GM12878 (cell line): Measurements from ENCODE around the gene MRPL55. TPM values are rescaled to one million over a fixed set of nuclear protein-coding genes. Genes with fewer than 3 reads are reported as not detected.

Experiments
- ATAC-seq: fragments of 200-7000 bp; cut with Tn5 transposase; 3 replicates; pipeline ENCODE4 v1.9.1; 2020; ENCODE audit warnings: mild to moderate bottlenecking, moderate library complexity
- BruUV-seq: library from RNA; stranded (reverse); fragments of 400-500 nt; replicated peaks from 2 replicates; lab custom pipeline; 2021; lab: Mats Ljungman, UMichigan
- CTCF ChIA-PET: fragments of 300-600 bp; sonication (Branson Sonifier 250); formaldehyde crosslinking; extraction: SDS; loops from one replicate; lab custom pipeline; 2021; ENCODE audit warnings: inconsistent platforms; lab: Yijun Ruan, JAX
- POLR2A ChIA-PET: fragments of 350-600 bp; formaldehyde crosslinking; extraction: SDS; loops from one replicate; lab custom pipeline; 2021; ENCODE audit warnings: inconsistent platforms; lab: Charles Lee
- RAD21 ChIA-PET: fragments of 300-600 bp; sonication (Branson Sonifier 250); formaldehyde crosslinking; loops from one replicate; lab custom pipeline; 2023; ENCODE audit warnings: antibody characterized with exemption; ENCODE audit not compliant: unreplicated experiment; lab: Charles Lee
- SMC1A ChIA-PET: fragments of 300-600 bp; sonication (Branson Sonifier 250); formaldehyde crosslinking; loops from one replicate; lab custom pipeline; 2023; ENCODE audit not compliant: unreplicated experiment, uncharacterized antibody; lab: Charles Lee
- DNase-seq: peaks from one replicate; pipeline ENCODE4 v3.0.0-alpha.2; 2011; ENCODE audit warnings: low read depth, low spot score
- FAIRE-seq: peaks from 3 replicates; lab custom pipeline; 2011; peaks lifted over from hg19 to GRCh38; lab: Jason Lieb, UNC
- H2AFZ ChIP-seq: 2 replicates; pipeline ENCODE4 v1.6.0; 2011; ENCODE audit warnings: low read depth, low read length, control low read depth; ENCODE audit not compliant: control insufficient read depth
- H3K27ac ChIP-seq: 2 replicates; pipeline ENCODE4 v1.5.1; 2011; ENCODE audit warnings: control low read depth; ENCODE audit not compliant: control insufficient read depth, insufficient read depth
- H3K27me3 ChIP-seq, 2 experiments: replicated peaks in 1 of 2; 2 replicates each; pipeline versions ENCODE4 v1.6.0 to v1.6.1; 2011; ENCODE audit warnings: low read length in 1 of 2; ENCODE audit not compliant: control insufficient read depth in 2 of 2, insufficient read depth in 2 of 2
- H3K36me3 ChIP-seq, 2 experiments: 2 replicates each; pipeline ENCODE4 v1.5.1; 2011; ENCODE audit warnings: low read length in 1 of 2; ENCODE audit not compliant: control insufficient read depth in 2 of 2, insufficient read depth in 2 of 2
- H3K4me1 ChIP-seq: 2 replicates; pipeline ENCODE4 v1.6.1; 2011; ENCODE audit warnings: mild to moderate bottlenecking, low read length, moderate library complexity, mixed read lengths; ENCODE audit not compliant: control insufficient read depth, insufficient read depth
- H3K4me2 ChIP-seq: 2 replicates; pipeline ENCODE4 v1.6.0; 2011; ENCODE audit warnings: control low read depth; ENCODE audit not compliant: control insufficient read depth, insufficient read depth
- H3K4me3 ChIP-seq: fragments of 200-600 bp; sonication (generic); 2 replicates; pipeline ENCODE4 v1.5.1; 2016
- H3K79me2 ChIP-seq: 2 replicates; pipeline ENCODE4 v1.6.0; 2011; ENCODE audit warnings: low read length; ENCODE audit not compliant: control insufficient read depth, insufficient read depth
- H3K9ac ChIP-seq: 2 replicates; pipeline ENCODE4 v1.8.0; 2011; ENCODE audit warnings: low read length, control low read depth, mixed read lengths; ENCODE audit not compliant: control insufficient read depth, insufficient read depth
- H3K9me3 ChIP-seq: replicated peaks from 3 replicates; pipeline ENCODE4 v1.5.1; 2011; ENCODE audit warnings: mild to moderate bottlenecking, low read length; ENCODE audit not compliant: control insufficient read depth, insufficient read depth
- H4K20me1 ChIP-seq: 2 replicates; pipeline ENCODE4 v1.6.0; 2011; ENCODE audit not compliant: control insufficient read depth, insufficient read depth
- MLLT1 ChIP-seq: fragments of 450-650 bp; IDR thresholded peaks from 2 replicates; pipeline ENCODE4 v1.6.1; 2016; ENCODE audit warnings: mild to moderate bottlenecking
- MTA2 ChIP-seq: fragments of 450-650 bp; IDR thresholded peaks from 2 replicates; pipeline ENCODE4 v1.6.1; 2016; ENCODE audit warnings: low read depth, mild to moderate bottlenecking, moderate library complexity
- MYB ChIP-seq: fragments of 150-350 bp; IDR thresholded peaks from 2 replicates; pipeline ENCODE4 v1.6.1; 2014; ENCODE audit warnings: mild to moderate bottlenecking, low read depth, low read length, borderline replicate concordance
- NFIC ChIP-seq: IDR thresholded peaks from 2 replicates; pipeline ENCODE4 v1.6.1; 2012; ENCODE audit warnings: low read depth, mild to moderate bottlenecking, inconsistent platforms, low read length, moderate library complexity
- NR2C2 ChIP-seq: IDR thresholded peaks from 2 replicates; pipeline ENCODE4 v1.6.1; 2011; ENCODE audit warnings: borderline replicate concordance, low read depth; ENCODE audit not compliant: control insufficient read depth, insufficient read length
- NR2F1 ChIP-seq: fragments of 450-650 bp; conservative IDR thresholded peaks from 2 replicates; pipeline ENCODE4 v1.6.1; 2017; ENCODE audit warnings: mild to moderate bottlenecking
- PAX5 ChIP-seq: IDR thresholded peaks from 2 replicates; pipeline ENCODE4 v1.6.1; 2011; ENCODE audit warnings: low read depth, low read length, borderline replicate concordance
- RAD21 ChIP-seq: IDR thresholded peaks from 2 replicates; pipeline ENCODE4 v1.6.1; 2011; ENCODE audit warnings: mild to moderate bottlenecking, low read depth, low read length, moderate library complexity; ENCODE audit not compliant: insufficient read depth
- RCOR1 ChIP-seq: conservative IDR thresholded peaks from 2 replicates; pipeline ENCODE4 v1.6.1; 2012; ENCODE audit warnings: low read depth, low read length, improper control_type of control experiment
- RFX5 ChIP-seq: IDR thresholded peaks from 2 replicates; pipeline ENCODE4 v1.6.1; 2011; ENCODE audit warnings: low read depth, low read length, improper control_type of control experiment
- SMC3 ChIP-seq: IDR thresholded peaks from 2 replicates; pipeline ENCODE4 v1.6.1; 2011; ENCODE audit warnings: low read length, improper control_type of control experiment, borderline replicate concordance
- TCF3 ChIP-seq: IDR thresholded peaks from 2 replicates; pipeline ENCODE4 v1.6.1; 2012; ENCODE audit warnings: low read depth, mild to moderate bottlenecking, low read length, borderline replicate concordance; ENCODE audit not compliant: insufficient read depth
- USF1 ChIP-seq: IDR thresholded peaks from 2 replicates; pipeline ENCODE4 v1.6.1; 2011; ENCODE audit warnings: borderline replicate concordance, low read depth, mild to moderate bottlenecking, moderate library complexity, mixed read lengths, low read length; ENCODE audit not compliant: insufficient read depth; ENCODE audit errors: extremely low read length
- YY1 ChIP-seq: IDR thresholded peaks from 2 replicates; pipeline ENCODE4 v1.6.1; 2011; ENCODE audit warnings: low read depth, mild to moderate bottlenecking, low read length
- ZNF217 ChIP-seq: fragments of 450-650 bp; IDR thresholded peaks from 2 replicates; pipeline ENCODE4 v1.6.1; 2017; ENCODE audit warnings: antibody characterized with exemption, mild to moderate bottlenecking
- ZNF384 ChIP-seq: IDR thresholded peaks from 2 replicates; pipeline ENCODE4 v1.6.1; 2012; ENCODE audit warnings: low read depth, mild to moderate bottlenecking, low read length, improper control_type of control experiment, borderline replicate concordance
- ZZZ3 ChIP-seq: IDR thresholded peaks from 2 replicates; pipeline ENCODE4 v1.6.1; 2011; ENCODE audit warnings: low read depth; ENCODE audit not compliant: control insufficient read depth, insufficient read length
- WGBS: methylation state at CpG from one replicate; pipeline ENCODE4 v1.1.6; 2016; ENCODE audit warnings: low lambda C conversion rate; ENCODE audit not compliant: insufficient replicate concordance, insufficient coverage; ENCODE audit errors: missing lambda C conversion rate; 5-methylcytosine and 5-hydroxymethylcytosine counted together
- in situ Hi-C: fragments of 300-500 bp; cut with MboI; formaldehyde crosslinking; loops from 9 replicates; pipeline ENCODE4 v1.14.3; 2018; ENCODE audit warnings: mixed read lengths
- intact Hi-C: fragments of 100-400 bp; cut with micrococcal nuclease; formaldehyde crosslinking; loops from one replicate; pipeline ENCODE4 v1.14.2; 2022; ENCODE audit not compliant: unreplicated experiment
- polyA plus RNA-seq, 11 experiments: library from polyadenylated mRNA; depleted of rRNA in 4 of 11; unstranded in 6 of 11; stranded (reverse) in 5 of 11; fragments of >200 nt; fragmentation: Nextera tagmentation in 4 of 11; fragmentation: Illumina TruSeq in 1 of 11; extraction: Ambion mirVana in 4 of 11; extraction: Trizol in 1 of 11; gene quantifications; 1 replicate in 1 of 11; 2 replicates in 10 of 11; pipeline versions ENCODE4 v1.2.1 to v1.2.3, GENCODE V29; 2011 to 2016; ENCODE audit warnings: inconsistent platforms in 2 of 11, missing spikeins in 2 of 11, low read depth in 1 of 11
- total RNA-seq, 4 experiments: library from RNA; depleted of rRNA in 3 of 4; stranded (reverse); fragments of >200 nt in 3 of 4; fragmentation: Illumina TruSeq in 1 of 4; extraction: Trizol in 1 of 4; gene quantifications; 2 replicates each; pipeline versions ENCODE4 v1.2.1 to v1.2.3, GENCODE V29; 2013 to 2021

Gene MRPL55
- total and polyA plus RNA-seq, 10 of the 15 experiments (the other 5 are each of a cell fraction or from before 2014, with no cell fraction given) = 15.1 to 143 (median 55.8) TPM

GRCh38 chr1:228071839-228072657, 37.1 kb downstream of the MRPL55 start (continued):
- TF ChIP-seq USF1 = peak; percentile 6
- TF ChIP-seq PAX5 = no peak
- peak; percentile 6 for TF ChIP-seq NR2C2

- no peak for DNase-seq
- Histone ChIP-seq H2AFZ (no peak overlapping the region), H3K9me3 (no peaks in the 10 kb centered on the region), H3K27ac (no peak overlapping the region), H3K4me3 (no peak overlapping the region), H3K4me1 (no peaks in the 10 kb centered on the region), H3K4me2 (no peak overlapping the region), H3K27me3 (no peaks in the 10 kb centered on the region), H3K9ac (no peak overlapping the region), H3K79me2 (no peaks in the 10 kb centered on the region), H4K20me1 (no peaks in the 10 kb centered on the region), H3K36me3 (no peaks in the 10 kb centered on the region)
- no peak for FAIRE-seq
- TF ChIP-seq ZZZ3 = no peak
- TF ChIP-seq MTA2 = no peak
- TF ChIP-seq RFX5 = no peak
- no peak for TF ChIP-seq YY1
- TF ChIP-seq SMC3 = no peak
- TF ChIP-seq RCOR1 = no peak
- TF ChIP-seq NR2F1 = no peak
- TF ChIP-seq MYB = no peak
- TF ChIP-seq MLLT1 = no peak
- TF ChIP-seq NFIC = no peak
- TF ChIP-seq TCF3 = no peak
- TF ChIP-seq ZNF384 = no peak
- no peak for TF ChIP-seq RAD21
- no peak for TF ChIP-seq ZNF217
- ATAC-seq = no peak
- BruUV-seq = no TSS peak
- ChIA-PET RAD21 (no interaction called here), CTCF (no interaction called here), POLR2A (no interaction called here), SMC1A (no interaction called here)
- WGBS = 75% methylated on average over 3 of the region's 3 CpGs
- intact Hi-C loops (loop anchor here (5.0 to 10.0 kb wide), 2 partner anchors 69 to 306 kb away; no protein-coding TSS in a partner anchor), in situ Hi-C loops (no loop called here)
Measured at GRCh38 chr1:228070851-228071250, 38.2 kb downstream of the MRPL55 start.
